Measurements from ENCODE around the gene PCSK6.

GRCh38 chr15:101366853-101367252, 122.7 kb downstream of the PCSK6 start:
- no peak for TF ChIP-seq TCF7L2 (IDR thresholded peaks at IDR 0.05; ENCODE audit: low read depth, low read length)
- TF ChIP-seq POLR2AphosphoS5 (IDR thresholded peaks at IDR 0.05; ENCODE audit: low read depth, low read length) = no peak
- TF ChIP-seq, protein P1, sequence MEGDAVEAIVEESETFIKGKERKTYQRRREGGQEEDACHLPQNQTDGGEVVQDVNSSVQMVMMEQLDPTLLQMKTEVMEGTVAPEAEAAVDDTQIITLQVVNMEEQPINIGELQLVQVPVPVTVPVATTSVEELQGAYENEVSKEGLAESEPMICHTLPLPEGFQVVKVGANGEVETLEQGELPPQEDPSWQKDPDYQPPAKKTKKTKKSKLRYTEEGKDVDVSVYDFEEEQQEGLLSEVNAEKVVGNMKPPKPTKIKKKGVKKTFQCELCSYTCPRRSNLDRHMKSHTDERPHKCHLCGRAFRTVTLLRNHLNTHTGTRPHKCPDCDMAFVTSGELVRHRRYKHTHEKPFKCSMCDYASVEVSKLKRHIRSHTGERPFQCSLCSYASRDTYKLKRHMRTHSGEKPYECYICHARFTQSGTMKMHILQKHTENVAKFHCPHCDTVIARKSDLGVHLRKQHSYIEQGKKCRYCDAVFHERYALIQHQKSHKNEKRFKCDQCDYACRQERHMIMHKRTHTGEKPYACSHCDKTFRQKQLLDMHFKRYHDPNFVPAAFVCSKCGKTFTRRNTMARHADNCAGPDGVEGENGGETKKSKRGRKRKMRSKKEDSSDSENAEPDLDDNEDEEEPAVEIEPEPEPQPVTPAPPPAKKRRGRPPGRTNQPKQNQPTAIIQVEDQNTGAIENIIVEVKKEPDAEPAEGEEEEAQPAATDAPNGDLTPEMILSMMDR (IDR thresholded peaks at IDR 0.05) = no peak
- TF ChIP-seq, protein P2, sequence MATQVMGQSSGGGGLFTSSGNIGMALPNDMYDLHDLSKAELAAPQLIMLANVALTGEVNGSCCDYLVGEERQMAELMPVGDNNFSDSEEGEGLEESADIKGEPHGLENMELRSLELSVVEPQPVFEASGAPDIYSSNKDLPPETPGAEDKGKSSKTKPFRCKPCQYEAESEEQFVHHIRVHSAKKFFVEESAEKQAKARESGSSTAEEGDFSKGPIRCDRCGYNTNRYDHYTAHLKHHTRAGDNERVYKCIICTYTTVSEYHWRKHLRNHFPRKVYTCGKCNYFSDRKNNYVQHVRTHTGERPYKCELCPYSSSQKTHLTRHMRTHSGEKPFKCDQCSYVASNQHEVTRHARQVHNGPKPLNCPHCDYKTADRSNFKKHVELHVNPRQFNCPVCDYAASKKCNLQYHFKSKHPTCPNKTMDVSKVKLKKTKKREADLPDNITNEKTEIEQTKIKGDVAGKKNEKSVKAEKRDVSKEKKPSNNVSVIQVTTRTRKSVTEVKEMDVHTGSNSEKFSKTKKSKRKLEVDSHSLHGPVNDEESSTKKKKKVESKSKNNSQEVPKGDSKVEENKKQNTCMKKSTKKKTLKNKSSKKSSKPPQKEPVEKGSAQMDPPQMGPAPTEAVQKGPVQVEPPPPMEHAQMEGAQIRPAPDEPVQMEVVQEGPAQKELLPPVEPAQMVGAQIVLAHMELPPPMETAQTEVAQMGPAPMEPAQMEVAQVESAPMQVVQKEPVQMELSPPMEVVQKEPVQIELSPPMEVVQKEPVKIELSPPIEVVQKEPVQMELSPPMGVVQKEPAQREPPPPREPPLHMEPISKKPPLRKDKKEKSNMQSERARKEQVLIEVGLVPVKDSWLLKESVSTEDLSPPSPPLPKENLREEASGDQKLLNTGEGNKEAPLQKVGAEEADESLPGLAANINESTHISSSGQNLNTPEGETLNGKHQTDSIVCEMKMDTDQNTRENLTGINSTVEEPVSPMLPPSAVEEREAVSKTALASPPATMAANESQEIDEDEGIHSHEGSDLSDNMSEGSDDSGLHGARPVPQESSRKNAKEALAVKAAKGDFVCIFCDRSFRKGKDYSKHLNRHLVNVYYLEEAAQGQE (IDR thresholded peaks at IDR 0.05; ENCODE audit: insufficient read depth in 1 of 2, low read depth in 2 of 2, low read length in 1 of 2) = no peak
- TF ChIP-seq SIN3A (IDR thresholded peaks at IDR 0.05; ENCODE audit: borderline replicate concordance, insufficient read depth, low read depth, low read length) = no peak

All from Panc1 (cell line).